ENCODE results near the gene HSPG2.

Gene HSPG2

GRCh38 chr1:21891621-21892479, 45.3 kb downstream of the HSPG2 start:
- Histone ChIP-seq H3K27ac (no peak overlapping the region), H3K36me3 (ENCODE audit: insufficient read depth, low read length) (no peaks in the 10 kb centered on the region), H3K9ac (ENCODE audit: insufficient read length) (no peak overlapping the region), H3K9me3 (ENCODE audit: low read depth, low read length) (no peaks in the 10 kb centered on the region), H3K4me3 (no peak overlapping the region)
- no peak for DNase-seq (ENCODE audit: low read depth, low spot score)
- TF ChIP-seq POLR2AphosphoS5 (IDR thresholded peaks at IDR 0.05; ENCODE audit: borderline replicate concordance, low read depth, low read length) (no peak), FOXP2 (optimal IDR thresholded peaks at IDR 0.05; ENCODE audit: control extremely low read depth, extremely low read length, insufficient read depth) (no peak), EZH2 (IDR thresholded peaks at IDR 0.05) (no peak)

- Histone ChIP-seq H3K27ac (no peak overlapping the region), H3K36me3 (ENCODE audit: insufficient read depth, low read length) (no peaks in the 10 kb centered on the region), H3K4me3 (no peak overlapping the region), H3K9ac (ENCODE audit: insufficient read length) (no peak overlapping the region), H3K9me3 (ENCODE audit: low read depth, low read length) (no peaks in the 10 kb centered on the region)
- no peak for DNase-seq (ENCODE audit: low read depth, low spot score)
- no peak for TF ChIP-seq POLR2AphosphoS5 (IDR thresholded peaks at IDR 0.05; ENCODE audit: borderline replicate concordance, low read depth, low read length)
- TF ChIP-seq EZH2 (IDR thresholded peaks at IDR 0.05), result no peak
- no peak for TF ChIP-seq FOXP2 (optimal IDR thresholded peaks at IDR 0.05; ENCODE audit: control extremely low read depth, extremely low read length, insufficient read depth)
Measured at GRCh38 chr1:21891081-21891480, 46.0 kb downstream of the HSPG2 start.

- Histone ChIP-seq H3K27ac (no peak overlapping the region), H3K9me3 (ENCODE audit: low read depth, low read length) (no peaks in the 10 kb centered on the region), H3K9ac (ENCODE audit: insufficient read length) (no peak overlapping the region), H3K36me3 (ENCODE audit: insufficient read depth, low read length) (no peaks in the 10 kb centered on the region), H3K4me3 (no peak overlapping the region)
- DNase-seq (ENCODE audit: low read depth, low spot score), result no peak
- TF ChIP-seq FOXP2 (optimal IDR thresholded peaks at IDR 0.05; ENCODE audit: control extremely low read depth, extremely low read length, insufficient read depth) (no peak), POLR2AphosphoS5 (IDR thresholded peaks at IDR 0.05; ENCODE audit: borderline replicate concordance, low read depth, low read length) (no peak), EZH2 (IDR thresholded peaks at IDR 0.05) (no peak)
Measured at GRCh38 chr1:21888500-21888899, 48.6 kb downstream of the HSPG2 start.

GRCh38 chr1:21887796-21888195, 49.3 kb downstream of the HSPG2 start:
- TF ChIP-seq EZH2 (IDR thresholded peaks at IDR 0.05), result no peak
- no peak for TF ChIP-seq FOXP2 (optimal IDR thresholded peaks at IDR 0.05; ENCODE audit: control extremely low read depth, extremely low read length, insufficient read depth)
- no peak for TF ChIP-seq POLR2AphosphoS5 (IDR thresholded peaks at IDR 0.05; ENCODE audit: borderline replicate concordance, low read depth, low read length)
- no peak for DNase-seq (ENCODE audit: low read depth, low spot score)
- Histone ChIP-seq H3K9ac (ENCODE audit: insufficient read length) (no peak overlapping the region), H3K27ac (no peak overlapping the region), H3K4me3 (no peak overlapping the region), H3K36me3 (ENCODE audit: insufficient read depth, low read length) (no peaks in the 10 kb centered on the region), H3K9me3 (ENCODE audit: low read depth, low read length) (no peaks in the 10 kb centered on the region)

- H3K27ac ChIP-seq, result no peak overlapping the region
- no peaks in the 10 kb centered on the region for H3K36me3 ChIP-seq (ENCODE audit: insufficient read depth, low read length)
- no peak overlapping the region for H3K4me3 ChIP-seq
- TF ChIP-seq EZH2 (IDR thresholded peaks at IDR 0.05) (no peak), FOXP2 (optimal IDR thresholded peaks at IDR 0.05; ENCODE audit: control extremely low read depth, extremely low read length, insufficient read depth) (no peak), POLR2AphosphoS5 (IDR thresholded peaks at IDR 0.05; ENCODE audit: borderline replicate concordance, low read depth, low read length) (no peak)
- no peaks in the 10 kb centered on the region for H3K9me3 ChIP-seq (ENCODE audit: low read depth, low read length)
- no peak for DNase-seq (ENCODE audit: low read depth, low spot score)
- no peak overlapping the region for H3K9ac ChIP-seq (ENCODE audit: insufficient read length)
Measured at GRCh38 chr1:21887216-21887736, 49.8 kb downstream of the HSPG2 start.

- Histone ChIP-seq H3K36me3 (ENCODE audit: insufficient read depth, low read length) (no peaks in the 10 kb centered on the region), H3K9me3 (ENCODE audit: low read depth, low read length) (no peaks in the 10 kb centered on the region), H3K4me3 (no peak overlapping the region), H3K9ac (ENCODE audit: insufficient read length) (no peak overlapping the region), H3K27ac (no peak overlapping the region)
- no peak for TF ChIP-seq POLR2AphosphoS5 (IDR thresholded peaks at IDR 0.05; ENCODE audit: borderline replicate concordance, low read depth, low read length)
- TF ChIP-seq FOXP2 (optimal IDR thresholded peaks at IDR 0.05; ENCODE audit: control extremely low read depth, extremely low read length, insufficient read depth), result no peak
- TF ChIP-seq EZH2 (IDR thresholded peaks at IDR 0.05), result no peak
- DNase-seq (ENCODE audit: low read depth, low spot score), result no peak
Measured at GRCh38 chr1:21886486-21887215, 50.5 kb downstream of the HSPG2 start.

- Histone ChIP-seq H3K27ac (no peak overlapping the region), H3K4me3 (no peak overlapping the region), H3K36me3 (ENCODE audit: insufficient read depth, low read length) (no peaks in the 10 kb centered on the region), H3K9ac (ENCODE audit: insufficient read length) (no peak overlapping the region), H3K9me3 (ENCODE audit: low read depth, low read length) (no peaks in the 10 kb centered on the region)
- no peak for TF ChIP-seq EZH2 (IDR thresholded peaks at IDR 0.05)
- TF ChIP-seq FOXP2 (optimal IDR thresholded peaks at IDR 0.05; ENCODE audit: control extremely low read depth, extremely low read length, insufficient read depth), result no peak
- no peak for TF ChIP-seq POLR2AphosphoS5 (IDR thresholded peaks at IDR 0.05; ENCODE audit: borderline replicate concordance, low read depth, low read length)
- DNase-seq (ENCODE audit: low read depth, low spot score), result no peak
Measured at GRCh38 chr1:21885236-21886037, 51.7 kb downstream of the HSPG2 start.
